Suppressor macrophage treated with lipopolysaccharide for 4 hours (primary cell): ENCODE results near the gene MRPS22.
"Not testable (repeated sequence)": the region's sequence is repeated elsewhere in the genome, so short reads cannot be mapped to it uniquely, and the experiment has no call there.

Experiments used
- DNase-seq: peaks from one replicate; pipeline ENCODE4 v3.0.0-alpha.2; 2020

Gene MRPS22

DNA sequence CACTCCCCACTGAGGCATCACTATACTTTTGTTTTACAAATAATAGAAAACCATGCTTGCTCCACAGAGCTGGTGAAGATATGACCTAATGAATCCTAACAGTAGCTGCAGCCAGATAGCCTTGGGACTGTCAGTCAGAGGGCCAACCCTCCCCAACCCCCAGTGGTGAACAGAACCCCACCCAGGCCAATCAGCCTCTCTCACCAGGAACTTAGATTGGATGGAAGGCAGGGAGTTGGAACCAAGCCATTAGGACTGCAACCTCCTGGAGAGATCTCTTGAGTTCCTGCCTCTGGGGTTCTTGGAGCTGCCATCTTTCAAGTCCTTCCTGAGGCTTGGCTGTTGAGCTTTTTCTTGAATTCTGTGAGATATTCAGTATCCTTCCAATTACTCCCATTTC is 3.0 kb upstream of the MRPS22 start:
- DNase-seq: no peak

DNA sequence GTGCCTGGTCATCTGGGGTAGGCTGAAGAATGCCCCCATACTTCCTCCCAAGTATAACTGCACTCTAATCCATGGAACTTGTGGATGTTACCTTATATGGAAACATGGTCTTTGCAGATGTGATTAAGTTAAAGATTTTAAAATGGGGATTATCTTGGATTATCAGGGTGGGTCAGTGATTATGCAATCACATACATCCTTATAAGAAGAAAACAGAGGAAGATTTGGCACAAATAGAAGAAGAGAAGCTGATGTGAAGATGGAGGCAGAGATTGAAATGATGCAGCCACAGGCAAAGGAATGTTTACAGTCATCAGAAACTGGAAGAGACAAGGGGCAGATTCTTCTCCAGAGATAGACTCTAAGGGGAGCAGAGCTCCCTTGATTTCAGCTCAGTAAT is 1.8 kb upstream of the MRPS22 start:
- DNase-seq: no peak

DNA sequence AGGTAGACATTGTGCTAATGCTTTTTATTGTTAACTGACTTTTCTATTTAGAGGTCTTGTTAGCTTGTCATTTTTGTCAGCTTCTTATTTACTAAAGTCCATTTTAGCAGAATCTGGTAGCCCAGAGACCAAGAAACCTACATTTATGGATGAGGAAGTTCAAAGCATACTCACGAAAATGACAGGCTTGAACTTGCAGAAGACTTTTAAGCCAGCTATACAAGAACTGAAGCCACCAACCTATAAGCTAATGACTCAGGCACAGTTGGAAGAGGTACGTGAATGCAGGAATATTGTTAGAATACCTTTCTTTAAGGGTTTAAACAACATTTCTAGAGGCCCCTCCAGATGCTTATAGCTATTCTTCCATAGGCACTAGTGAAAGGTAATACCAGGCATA is 3.0 kb downstream of the MRPS22 start:
- no peak for DNase-seq

DNA sequence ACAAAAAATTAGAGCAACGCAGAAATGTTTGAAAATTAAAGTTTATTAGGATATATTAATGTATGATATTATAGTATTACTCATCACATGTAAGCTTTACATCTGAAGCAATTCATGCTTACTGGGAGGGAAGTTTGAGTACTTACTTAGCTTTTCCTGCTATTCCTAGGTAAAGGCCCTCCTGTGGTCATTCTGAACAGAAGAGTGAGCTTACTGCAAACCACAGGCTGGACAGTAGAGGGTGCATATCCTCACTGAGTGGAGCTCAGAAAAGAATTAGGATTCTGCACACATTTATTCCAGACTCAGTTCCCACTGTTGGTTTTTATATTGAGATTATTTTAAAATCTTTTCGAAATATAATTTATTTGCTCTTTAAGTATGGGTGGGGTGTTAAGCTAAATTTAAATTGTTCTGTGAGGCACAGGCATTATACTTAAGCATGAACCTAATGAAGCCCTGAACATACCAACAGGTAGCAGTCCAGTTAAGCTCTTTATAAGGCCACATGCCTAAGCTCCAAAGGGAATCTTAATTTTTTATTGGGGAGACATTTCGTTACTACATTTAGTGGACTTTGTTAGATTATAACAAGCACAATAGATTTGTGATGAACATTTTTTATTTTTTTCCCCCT is 10.2 kb downstream of the MRPS22 start:
- DNase-seq: peak; percentile 23

DNA sequence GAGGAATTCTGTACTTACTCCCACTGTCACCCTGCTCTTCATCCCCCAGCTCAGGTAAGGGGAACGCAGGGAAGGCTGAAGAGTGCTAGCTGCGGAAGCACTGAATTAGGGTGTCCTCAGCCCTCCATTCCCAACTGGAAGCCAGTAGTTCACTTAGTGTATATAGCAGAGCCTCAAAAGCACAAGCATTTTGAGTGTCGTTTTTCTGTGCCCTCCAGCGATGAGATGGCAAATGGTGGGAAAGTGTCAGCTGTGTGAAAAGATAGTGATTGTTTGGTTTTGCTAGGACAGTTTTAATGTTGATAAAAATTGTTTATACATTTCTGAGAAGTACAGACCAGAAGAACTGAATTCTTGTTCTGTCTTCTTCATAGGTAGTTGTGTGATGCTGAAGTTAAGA is 10.8 kb downstream of the MRPS22 start:
- no peak for DNase-seq

DNA sequence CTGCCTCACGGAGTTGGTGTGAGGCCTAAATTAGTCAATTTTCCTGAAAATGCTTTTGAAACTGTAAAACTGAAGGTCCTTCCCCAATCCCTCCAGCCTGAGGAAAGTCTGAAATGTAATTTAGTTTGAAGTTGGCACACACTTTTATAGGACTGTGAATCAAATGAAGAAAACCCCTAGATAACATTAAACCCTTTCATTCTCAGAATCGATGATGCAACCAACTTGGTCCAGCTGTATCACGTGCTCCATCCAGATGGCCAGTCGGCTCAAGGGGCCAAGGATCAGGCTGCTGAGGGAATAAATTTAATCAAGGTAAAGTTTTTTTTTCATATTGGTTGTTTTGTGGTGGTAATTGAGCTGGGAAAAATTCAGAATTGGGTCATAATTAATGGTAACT is 11.7 kb downstream of the MRPS22 start:
- DNase-seq: peak; percentile 13

DNA sequence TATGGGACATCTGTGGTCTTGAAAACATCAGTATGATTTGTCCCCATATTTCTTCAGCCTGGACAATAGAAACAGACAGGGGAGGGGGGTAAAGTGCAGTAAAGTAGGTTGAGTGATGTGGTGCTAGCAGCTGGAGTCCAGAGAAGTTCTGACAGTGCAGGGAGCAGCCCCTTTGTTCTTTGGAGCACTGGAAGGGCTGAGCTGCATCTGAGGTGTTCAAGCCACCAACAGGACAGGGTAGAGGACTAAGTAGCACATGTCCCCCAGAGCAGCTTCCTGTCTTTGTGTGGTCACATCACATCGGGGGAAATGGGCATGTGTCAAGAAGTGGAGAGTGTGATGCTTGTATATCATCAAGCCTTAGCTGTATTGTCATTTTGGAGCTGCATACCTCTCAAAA is 12.1 kb downstream of the MRPS22 start:
- no peak for DNase-seq

DNA sequence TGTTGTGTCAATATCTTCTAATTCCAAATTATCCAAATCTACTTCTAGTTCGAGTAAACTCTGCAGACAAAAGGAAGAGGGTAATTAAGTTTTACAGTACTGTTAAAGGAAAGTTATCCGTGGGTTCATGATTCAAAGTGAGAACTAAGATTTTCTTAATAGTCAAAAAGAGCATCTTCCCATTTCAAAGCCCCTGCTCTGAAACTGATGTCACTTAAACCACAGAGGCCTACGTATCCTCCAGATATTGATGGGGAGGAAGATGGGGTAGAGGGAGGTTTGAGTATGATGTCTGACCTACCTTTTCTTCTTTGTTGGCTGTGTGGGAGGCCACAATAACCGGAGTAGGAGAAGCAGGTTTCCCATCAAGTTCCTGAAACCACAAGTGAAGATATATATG is 14.1 kb downstream of the MRPS22 start:
- DNase-seq: no peak

DNA sequence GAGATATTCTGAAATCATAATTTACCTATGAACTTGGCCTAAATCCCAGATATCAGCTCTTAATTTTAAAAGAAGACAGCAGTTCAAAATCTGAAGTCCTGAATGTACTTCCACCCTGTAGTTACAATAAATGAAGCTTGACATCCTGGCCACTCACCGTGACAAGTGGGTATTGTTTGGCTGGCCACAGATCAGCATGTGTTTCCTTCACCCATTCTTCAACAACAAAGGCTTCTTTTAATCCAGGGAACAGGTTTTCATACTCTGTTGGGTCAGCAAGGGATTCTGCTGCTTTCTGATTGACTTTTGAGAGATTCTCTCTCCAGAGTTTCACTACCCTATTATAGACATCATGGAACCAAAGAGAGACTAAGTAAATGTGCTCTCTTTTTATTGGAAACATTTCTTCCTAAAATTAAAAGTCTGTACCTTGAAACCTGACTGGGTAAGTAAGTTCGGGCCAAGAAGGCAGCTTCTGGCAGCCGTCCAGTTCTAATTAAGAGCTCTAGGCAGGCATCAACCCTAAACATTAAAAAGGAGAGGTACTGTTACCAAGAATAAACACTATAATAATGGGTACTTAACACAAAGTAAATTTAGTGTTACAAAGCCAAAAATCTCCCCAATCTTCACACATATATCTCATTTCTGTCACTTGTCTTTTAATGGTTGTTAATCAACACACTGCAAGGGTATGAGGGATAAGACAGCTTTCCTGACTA is 15.2 kb downstream of the MRPS22 start:
- no peak for DNase-seq

DNA sequence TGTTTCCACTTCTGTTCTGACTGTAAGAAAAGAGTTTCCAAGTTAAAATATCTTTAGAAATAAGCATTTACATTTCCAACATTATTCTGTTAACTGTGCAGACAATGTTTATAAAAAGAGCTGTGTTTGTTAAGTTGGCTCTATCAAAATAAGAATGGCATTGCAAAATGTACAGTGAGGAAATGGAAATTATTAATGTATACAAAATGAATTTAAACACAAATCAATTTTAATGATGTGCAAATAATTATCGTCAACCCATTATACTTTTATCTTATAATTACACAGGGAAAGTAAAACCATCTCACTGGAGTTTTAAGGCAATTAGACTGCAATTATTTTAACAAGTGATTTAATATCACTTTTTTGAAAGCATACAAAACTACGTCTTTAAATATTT is 17.5 kb downstream of the MRPS22 start:
- DNase-seq: no peak

DNA sequence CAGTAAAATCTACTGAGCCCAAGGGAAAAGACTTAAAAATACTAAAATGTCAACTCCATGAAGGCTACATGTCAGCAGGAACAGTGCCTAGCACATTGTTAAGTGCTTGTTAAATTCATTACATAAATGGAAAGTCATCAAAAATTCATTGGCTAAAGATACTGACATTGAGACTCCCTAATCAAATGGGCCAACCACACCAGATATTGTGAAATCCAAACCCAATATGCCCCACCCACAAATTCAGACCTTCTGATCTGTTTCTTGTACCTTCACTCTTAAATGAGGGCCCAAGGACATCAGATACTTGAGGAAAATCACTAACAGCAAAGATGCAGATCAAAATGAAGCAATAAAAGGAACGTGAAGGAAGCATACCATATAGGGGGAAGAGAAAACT is 20.7 kb downstream of the MRPS22 start:
- DNase-seq: no peak

DNA sequence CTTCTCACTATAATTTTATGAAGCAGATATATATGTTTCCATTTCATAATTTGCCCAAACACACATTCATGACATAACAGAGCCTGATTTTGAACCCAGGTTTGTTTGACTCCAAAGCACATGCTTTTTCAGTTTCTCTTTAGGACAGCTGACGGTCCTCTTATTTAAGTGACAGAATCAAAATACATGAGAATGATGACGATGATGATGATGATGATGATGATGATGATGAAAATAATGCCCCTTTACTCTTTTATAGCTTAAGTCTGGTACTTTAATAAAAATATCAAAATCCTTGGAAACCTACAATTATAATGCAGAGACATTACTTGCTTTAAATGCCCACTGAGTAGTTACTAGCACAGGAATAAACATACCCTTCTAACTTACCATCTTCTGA is 30.3 kb downstream of the MRPS22 start:
- DNase-seq: no peak

DNA sequence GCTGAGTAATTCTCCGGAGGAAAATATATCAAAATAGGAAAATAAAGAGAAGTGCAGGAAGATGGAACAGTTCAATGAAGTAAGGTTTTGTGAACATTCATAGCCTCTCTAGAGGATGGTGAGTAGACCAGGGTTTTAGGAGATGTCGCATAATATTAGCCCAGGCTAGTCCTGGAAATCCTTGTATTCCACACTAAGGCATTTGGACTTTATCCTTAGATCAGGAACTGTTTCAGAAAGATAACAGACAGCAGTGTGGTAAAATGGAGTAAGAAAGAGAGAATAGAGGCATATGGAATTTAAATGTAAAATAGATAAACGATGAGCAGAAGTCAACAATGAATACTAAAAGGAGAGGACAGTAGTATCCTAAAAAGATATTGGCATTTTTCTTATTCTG is 33.6 kb downstream of the MRPS22 start:
- DNase-seq: no peak

DNA sequence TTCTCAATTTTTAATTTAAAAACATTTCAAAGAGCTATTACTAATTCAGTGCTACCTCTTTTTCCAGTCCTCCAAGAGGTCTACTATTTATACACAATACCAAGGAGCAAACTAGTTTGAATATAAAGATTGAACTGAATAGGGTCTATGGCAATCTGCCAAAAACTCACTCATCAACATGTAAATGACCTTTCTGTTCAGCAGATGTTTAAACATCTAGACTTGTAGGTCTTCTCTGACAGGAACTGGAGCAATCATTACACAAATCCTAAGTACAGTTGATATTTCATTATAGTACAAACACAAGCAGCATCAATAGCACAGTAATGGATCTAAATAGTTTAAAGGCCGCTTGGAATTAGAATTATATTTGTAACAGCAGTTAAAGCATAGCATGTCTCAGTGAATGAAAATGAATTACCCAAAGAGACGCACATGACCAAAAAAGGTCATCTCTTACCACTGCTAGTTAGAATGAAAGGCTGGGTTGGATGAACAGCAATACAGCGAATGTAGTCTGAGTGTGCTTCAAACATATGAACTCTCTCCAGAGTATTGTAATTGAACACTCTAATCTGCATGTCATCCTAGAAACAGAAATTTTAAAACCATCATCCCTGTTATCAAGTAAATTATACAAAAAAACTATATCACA is 34.9 kb downstream of the MRPS22 start:
- no peak for DNase-seq

DNA sequence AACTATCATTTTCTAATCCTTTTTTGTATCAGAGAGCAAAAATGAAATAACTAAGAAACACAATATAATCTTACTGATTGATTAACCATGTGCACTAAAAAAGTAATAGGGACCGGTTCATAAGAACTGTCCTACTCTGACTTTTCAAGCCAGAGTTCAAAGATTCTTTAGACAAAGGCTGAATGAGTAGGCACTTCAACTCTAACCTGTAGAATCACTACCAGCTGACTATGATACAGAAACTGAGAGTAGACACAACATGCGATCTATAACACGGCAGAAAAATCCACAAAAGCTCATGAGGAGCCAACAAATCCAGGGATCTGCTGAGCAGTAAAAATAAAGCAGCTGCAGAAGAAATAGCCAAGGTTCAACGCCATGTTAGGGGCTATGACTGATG is 36.8 kb downstream of the MRPS22 start:
- no peak for DNase-seq

DNA sequence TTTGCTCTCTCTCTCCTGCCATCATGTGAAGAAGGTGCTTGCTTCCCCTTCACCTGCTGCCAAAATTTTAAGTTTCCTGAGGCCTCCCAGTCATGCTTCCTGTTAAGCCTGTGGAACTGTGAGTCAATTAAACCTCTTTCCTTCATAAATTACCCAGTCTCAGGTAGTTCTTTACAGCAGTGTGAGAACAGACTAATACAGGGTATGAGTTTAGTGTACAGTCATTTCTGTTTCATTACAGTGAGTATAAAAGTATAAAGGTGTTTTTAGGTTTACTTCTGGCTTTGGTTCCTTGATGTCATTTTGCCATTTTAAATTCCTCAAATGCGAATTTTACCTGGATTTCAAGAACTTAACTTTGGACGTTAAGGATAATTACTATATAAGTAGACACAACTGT is 38.5 kb downstream of the MRPS22 start:
- not testable (repeated sequence) for DNase-seq

DNA sequence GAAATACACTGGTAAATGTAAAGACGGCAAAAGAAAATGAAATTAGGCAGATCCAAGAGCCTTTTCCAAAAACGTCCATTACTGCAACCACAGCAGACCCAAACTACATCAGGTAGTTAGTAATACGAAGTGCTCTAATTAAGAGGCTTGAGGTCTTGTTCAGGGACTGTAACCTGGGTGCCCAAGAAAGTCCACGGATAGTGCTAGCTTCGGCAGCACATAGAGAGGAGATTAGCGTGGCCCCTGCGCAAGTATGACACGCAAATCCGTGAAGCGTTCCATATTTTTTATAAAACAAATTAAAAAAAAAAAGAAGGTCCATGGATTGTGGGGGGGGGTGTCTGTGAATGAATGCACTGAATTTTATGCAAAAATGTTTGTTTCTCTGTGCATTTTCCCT is 44.3 kb downstream of the MRPS22 start:
- no peak for DNase-seq

DNA sequence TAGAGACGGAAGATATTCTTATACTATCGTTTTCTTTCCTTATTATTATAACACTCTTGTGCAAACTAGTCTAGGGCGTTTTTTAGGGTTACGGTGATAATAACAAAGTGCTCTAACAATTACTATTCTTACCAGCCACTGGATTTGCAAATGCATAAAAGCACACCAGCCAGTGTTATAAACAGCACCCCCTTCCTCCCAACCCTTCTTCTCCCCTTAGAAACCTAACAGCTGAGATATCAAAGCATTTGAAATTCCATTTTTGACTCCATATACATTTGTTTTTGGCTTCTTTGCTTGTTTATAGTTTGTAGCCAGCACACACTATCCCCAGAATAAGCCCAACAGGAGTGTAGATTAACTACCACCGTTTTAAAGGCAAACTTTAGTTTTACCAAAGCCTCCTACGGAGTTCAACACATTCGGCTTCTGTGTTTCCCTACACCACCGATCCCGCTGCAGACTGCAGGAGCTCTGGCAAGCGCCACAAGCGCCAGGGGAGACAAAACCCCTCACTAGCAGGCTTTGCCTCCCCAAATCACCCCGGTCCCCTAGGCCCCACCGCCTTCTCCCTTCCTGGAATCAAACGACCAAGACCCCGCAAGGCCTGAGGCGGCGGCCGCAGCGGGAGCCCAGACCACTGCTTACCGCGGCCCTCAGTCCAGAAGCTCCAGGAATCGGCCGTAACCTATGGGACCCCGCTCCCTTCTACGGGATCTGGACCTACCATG is 45.2 kb downstream of the MRPS22 start:
- DNase-seq: no peak

DNA sequence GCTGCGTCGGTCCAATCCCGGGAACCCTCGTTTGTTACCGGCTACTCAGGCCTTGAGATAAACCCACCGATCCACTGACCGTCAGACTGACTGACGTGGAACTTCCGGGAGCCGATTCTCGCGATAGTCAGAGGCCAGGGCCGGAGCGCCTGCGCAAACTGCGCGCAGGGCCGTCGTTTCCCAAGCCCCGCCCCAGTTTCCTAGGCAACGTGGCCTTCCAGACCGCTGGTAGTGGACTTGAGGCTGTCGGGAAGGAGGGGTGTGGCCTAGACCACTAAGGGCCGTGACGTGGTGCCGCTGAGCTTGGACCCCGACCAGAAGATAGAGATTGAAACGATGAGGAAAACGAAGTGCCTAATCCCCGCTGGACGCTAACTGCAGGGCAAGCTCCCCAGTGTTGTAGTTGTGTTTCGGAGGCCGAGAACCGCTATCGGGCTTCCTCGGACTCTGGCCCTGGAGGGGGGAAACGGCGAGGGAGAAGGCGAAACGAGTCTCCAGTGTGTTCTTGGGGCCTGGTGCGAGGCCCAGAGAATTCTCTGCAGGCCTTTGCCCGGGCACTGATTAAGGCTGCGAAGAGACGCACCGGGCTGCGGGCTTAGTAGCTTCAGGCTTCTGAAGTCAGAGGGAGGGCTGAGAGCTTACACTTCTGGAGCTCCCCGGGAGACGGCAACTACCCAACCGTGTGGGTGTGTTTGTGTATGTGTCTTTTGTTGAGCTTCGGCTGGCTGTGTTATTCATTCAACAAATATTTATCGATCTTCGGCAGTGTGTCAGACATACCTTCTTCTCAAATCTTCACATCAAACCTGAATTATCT is 45.9 kb downstream of the MRPS22 start, which contains the start of gene COPB2:
TSS of gene COPB2 (minus strand) at position 96 of the 817 bp plus-strand sequence. CDS start 97 bp downstream, outside the sequence.
- DNase-seq: peak; percentile 99

DNA sequence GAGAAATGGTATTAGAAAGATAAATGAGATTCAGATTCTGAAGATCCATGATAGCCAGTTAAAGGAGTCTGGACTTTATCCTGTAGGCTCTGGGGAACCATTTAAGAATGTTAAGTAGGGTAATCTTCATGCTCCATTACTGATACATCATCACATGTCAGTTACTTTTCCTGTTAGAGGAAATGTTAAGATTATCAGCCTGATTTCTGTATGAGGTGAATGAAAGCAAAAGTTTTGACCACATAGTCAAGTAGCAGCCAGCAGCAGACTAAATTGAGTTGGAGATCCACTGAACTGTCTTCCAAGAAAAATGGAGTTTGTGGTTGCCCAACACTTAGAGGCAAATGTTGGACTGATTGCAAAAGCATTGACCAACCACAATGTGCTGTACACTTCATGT is 50.3 kb downstream of the MRPS22 start:
- no peak for DNase-seq

DNA sequence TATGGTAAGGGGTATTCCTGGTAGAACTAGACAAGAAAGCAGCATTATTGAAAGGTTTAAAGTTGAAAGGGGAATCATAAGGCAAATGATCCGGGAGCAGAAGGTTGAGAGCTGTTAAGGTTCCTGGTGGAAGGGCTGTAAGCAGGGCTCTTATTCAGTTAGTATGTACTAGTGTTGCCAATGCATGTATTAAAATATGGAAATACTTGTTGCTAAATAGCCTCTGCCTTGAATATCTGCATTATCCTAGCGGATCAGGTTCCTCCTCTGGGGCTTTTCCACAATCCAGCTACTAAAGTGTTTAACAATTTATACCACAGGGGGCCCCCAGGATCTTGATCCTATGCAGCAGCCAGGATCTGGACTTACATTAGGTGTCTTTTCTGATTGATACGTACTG is 52.9 kb downstream of the MRPS22 start:
- DNase-seq: no peak

DNA sequence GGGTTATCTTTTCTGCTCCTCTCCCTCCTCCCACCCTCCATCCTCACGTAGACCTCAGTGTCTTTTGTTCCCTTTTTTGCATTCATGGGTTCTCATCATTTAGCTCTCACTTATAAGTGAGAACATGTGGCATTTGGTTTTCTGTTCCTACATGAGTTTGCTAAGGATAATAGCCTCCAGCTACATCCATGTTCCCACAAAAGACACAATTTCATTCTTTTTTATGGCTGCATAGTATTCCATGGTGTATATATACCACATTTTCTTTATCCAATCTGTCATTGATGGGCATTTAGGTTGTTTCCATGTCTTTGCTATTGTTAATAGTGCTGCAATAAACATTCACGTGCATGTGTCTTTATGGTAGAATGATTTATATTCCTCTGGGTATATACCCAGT is 57.3 kb downstream of the MRPS22 start:
- DNase-seq: not testable (repeated sequence)
